Measurements from ENCODE around the gene SMARCD3. TPM values are rescaled to one million over a fixed set of nuclear protein-coding genes. Genes with fewer than 3 reads are reported as not detected.
A peak's percentile ranks its signal among the peaks of the same experiment; 100 is the strongest.

The SMARCD3 gene
- total RNA-seq (2012; rRNA removed): 33.1 and 37.5 TPM in 2 replicates
- polyA plus RNA-seq (2012; rRNA removed): 43.8 and 48.5 TPM in 2 replicates
- 28.8 and 30.9 TPM in 2 replicates for polyA plus RNA-seq (2012; cell fraction: cytosol; rRNA removed)
- 250 and 259 TPM in 2 replicates for polyA plus RNA-seq (2012; cell fraction: nucleus; rRNA removed; ENCODE audit: low replicate concordance)
- percentile 66 among the genes with signal in this experiment for Bru-seq, nascent RNA
- percentile 79 among the genes with signal in this experiment for BruChase-seq, experiment 1, labeled RNA remaining after a 6-hour chase
- BruChase-seq, experiment 2, labeled RNA remaining after a 2-hour chase: percentile 78 among the genes with signal in this experiment
- long read RNA-seq, transcript SMARCD3-201 (13 exons, 1,993 nt): minor isoform, 28 of 111 reads
- long read RNA-seq, transcript SMARCD3-203 (14 exons, 2,018 nt): major isoform, 52 of 111 reads
- long read RNA-seq, partial matches to known transcripts: 11 of 111 reads
- long read RNA-seq, other reads (novel, unspliced or antisense): 20 of 111 reads

DNA sequence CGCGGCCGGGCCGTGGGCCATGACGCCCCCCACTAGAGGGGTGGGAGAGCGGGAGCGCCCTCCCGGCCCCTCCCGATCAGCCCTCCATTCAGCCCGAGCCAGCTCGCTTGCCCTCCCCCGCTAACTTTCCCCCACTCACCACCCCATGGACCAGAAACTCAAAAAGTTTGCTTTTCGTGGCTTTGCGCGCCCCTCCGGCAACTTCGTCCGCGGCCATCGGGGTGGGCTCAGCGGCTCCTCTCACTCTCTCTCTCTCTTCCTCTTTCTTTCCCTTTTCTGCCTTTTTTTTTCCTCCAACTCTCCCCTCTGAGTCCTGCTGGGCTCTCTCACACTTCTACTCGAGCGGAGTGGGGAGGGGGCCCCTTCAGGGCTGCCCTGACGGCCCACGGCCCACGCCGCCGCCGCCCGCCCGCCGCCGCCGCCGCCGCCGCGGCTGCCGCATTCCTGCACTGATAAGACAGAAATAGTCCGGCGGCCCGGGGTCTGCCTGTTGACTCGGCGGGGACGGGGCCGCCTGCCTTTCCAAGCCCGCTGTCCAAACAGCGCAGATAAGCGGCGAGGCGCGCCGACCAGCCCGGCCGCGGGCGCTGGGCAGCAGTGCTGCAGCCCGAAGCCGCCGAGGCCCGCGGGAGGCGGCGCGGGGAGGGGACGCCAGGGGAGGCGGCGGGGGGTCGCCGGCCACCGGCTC lies at the start of gene SMARCD3:
TSS of gene SMARCD3 (minus strand) at position 349 of the 688 bp plus-strand sequence. CDS start at position 217, 132 bp downstream.
- H3K9me3 ChIP-seq (ENCODE audit: control insufficient read depth, insufficient read depth, low read length): no peaks in the 10 kb centered on the region
- peak within 1 kb of the TSS; percentile 40; the same call in 1 of the 2 replicates for H2BK20ac ChIP-seq (ENCODE audit: low read depth, low read length)
- H4K8ac ChIP-seq (ENCODE audit: low read depth in 2 of 2, low read length in 2 of 2): peak within 1 kb of the TSS; percentile 95 to 99
- intact Hi-C loops (cut with micrococcal nuclease): loop anchor here (1.0 kb wide), 1 partner anchor 55 kb away; no protein-coding TSS in a partner anchor
- H3K23ac ChIP-seq (ENCODE audit: low read depth, low read length): peak within 1 kb of the TSS; percentile 99
- ChIA-PET CTCF (no interaction called here), POLR2A (ENCODE audit: unreplicated experiment) (no interaction called here)
- H3K79me1 ChIP-seq (ENCODE audit: low read depth in 1 of 2, low read length in 2 of 2): peaks cover 10 to 74% of the 10 kb centered on the region in 2 experiments
- dilution Hi-C loops (cut with HindIII; ENCODE audit: low sequenced_read_pairs, unreplicated experiment): no loop called here
- H3K36me3 ChIP-seq (ENCODE audit: control insufficient read depth, insufficient read depth, low read length): no peaks in the 10 kb centered on the region
- peak within 1 kb of the TSS; percentile 87; the same call in 2 of the 3 replicates for H2BK15ac ChIP-seq (ENCODE audit: low read depth, low read length)
- DNase-seq: peak; percentile 50
- H3K27ac ChIP-seq (ENCODE audit: insufficient read depth, low read length): peak within 1 kb of the TSS; percentile 93
- H3K9me1 ChIP-seq (ENCODE audit: insufficient read depth, low read length): peaks cover 14% of the 10 kb centered on the region
- H2BK120ac ChIP-seq (ENCODE audit: low read depth, low read length): peak within 1 kb of the TSS; percentile 90
- peak within 1 kb of the TSS; percentile 96 for H3K4me2 ChIP-seq (ENCODE audit: low read depth, low read length)
- peaks cover 46% of the 10 kb centered on the region for H3K4me1 ChIP-seq (ENCODE audit: control insufficient read depth, insufficient read depth, low read length)
- H4K91ac ChIP-seq (ENCODE audit: insufficient read depth, low read depth, low read length): peak within 1 kb of the TSS; percentile 95
- peak within 1 kb of the TSS; percentile 99 for H2AFZ ChIP-seq (replicated peaks; ENCODE audit: low read length, poor library complexity)
- peak within 1 kb of the TSS; percentile 92 for H3K9ac ChIP-seq (ENCODE audit: low read depth, low read length)
- H4K20me1 ChIP-seq (ENCODE audit: insufficient read depth, low read length): peaks cover 8% of the 10 kb centered on the region
- peak within 1 kb of the TSS; percentile 95 for H2AK9ac ChIP-seq (replicated peaks; ENCODE audit: low read depth, low read length, poor library complexity)
- H2BK5ac ChIP-seq (ENCODE audit: low read depth, low read length, poor library complexity, severe bottlenecking): peak within 1 kb of the TSS; percentile 91
- no CpG with 5 or more reads among the region's 71 CpGs for WGBS, 2 experiments (ENCODE audit: extremely low coverage in 2 of 2, insufficient read length in 1 of 2)
- peak; percentile 47; the same call in 1 of the 2 replicates for TF ChIP-seq MAZ (IDR thresholded peaks at IDR 0.05; ENCODE audit: borderline replicate concordance, low read depth, low read length)
- TF ChIP-seq, protein P1, sequence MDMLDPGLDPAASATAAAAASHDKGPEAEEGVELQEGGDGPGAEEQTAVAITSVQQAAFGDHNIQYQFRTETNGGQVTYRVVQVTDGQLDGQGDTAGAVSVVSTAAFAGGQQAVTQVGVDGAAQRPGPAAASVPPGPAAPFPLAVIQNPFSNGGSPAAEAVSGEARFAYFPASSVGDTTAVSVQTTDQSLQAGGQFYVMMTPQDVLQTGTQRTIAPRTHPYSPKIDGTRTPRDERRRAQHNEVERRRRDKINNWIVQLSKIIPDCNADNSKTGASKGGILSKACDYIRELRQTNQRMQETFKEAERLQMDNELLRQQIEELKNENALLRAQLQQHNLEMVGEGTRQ (IDR thresholded peaks at IDR 0.05; ENCODE audit: low read depth, low read length): no peak
- no peak for TF ChIP-seq BHLHE40 (IDR thresholded peaks at IDR 0.05; ENCODE audit: low read depth, low read length)
- TF ChIP-seq, protein P2, sequence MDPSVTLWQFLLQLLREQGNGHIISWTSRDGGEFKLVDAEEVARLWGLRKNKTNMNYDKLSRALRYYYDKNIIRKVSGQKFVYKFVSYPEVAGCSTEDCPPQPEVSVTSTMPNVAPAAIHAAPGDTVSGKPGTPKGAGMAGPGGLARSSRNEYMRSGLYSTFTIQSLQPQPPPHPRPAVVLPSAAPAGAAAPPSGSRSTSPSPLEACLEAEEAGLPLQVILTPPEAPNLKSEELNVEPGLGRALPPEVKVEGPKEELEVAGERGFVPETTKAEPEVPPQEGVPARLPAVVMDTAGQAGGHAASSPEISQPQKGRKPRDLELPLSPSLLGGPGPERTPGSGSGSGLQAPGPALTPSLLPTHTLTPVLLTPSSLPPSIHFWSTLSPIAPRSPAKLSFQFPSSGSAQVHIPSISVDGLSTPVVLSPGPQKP (IDR thresholded peaks at IDR 0.05; ENCODE audit: borderline replicate concordance, low read depth, low read length): no peak
- 0 out of 2 replicates have a peak, but pooled peaks have one; percentile 19 for TF ChIP-seq POLR2A (IDR thresholded peaks at IDR 0.05; ENCODE audit: low read depth, low read length)
- no peak for TF ChIP-seq CHD1 (IDR thresholded peaks at IDR 0.05; ENCODE audit: low read depth, low read length)
- H3K4ac ChIP-seq (ENCODE audit: low read depth, low read length): peak within 1 kb of the TSS; percentile 94
- H3K56ac ChIP-seq (ENCODE audit: extremely low read depth, insufficient read depth, low read length): peak within 1 kb of the TSS; percentile 71
- peak; percentile 30 for ATAC-seq (ENCODE audit: low read depth)
- H3K4me3 ChIP-seq (ENCODE audit: insufficient read depth, low read depth, low read length): peak within 1 kb of the TSS; percentile 56
- in situ Hi-C loops (cut with MboI; ENCODE audit: low sequenced_read_pairs): no loop called here
- peak within 1 kb of the TSS; percentile 96 for H2AK5ac ChIP-seq (ENCODE audit: low read depth, low read length)
- no peaks in the 10 kb centered on the region for H3K27me3 ChIP-seq (ENCODE audit: control insufficient read depth, insufficient read depth, low read length)
- H4K5ac ChIP-seq (ENCODE audit: low read depth, low read length): peak within 1 kb of the TSS; percentile 70
- H3K14ac ChIP-seq (replicated peaks; ENCODE audit: low read depth, low read length): peak within 1 kb of the TSS; percentile 98
- BruUV-seq (replicated peaks): no TSS peak
- H3K18ac ChIP-seq (ENCODE audit: low read depth, low read length): peak within 1 kb of the TSS; percentile 63
